ENCODE data around the gene SFRP2.

- no peak for TF ChIP-seq CTCF (conservative IDR thresholded peaks at IDR 0.05 in 1 of 2, IDR thresholded peaks at IDR 0.05 in 1 of 2; ENCODE audit: extremely low read depth in 1 of 2, insufficient read depth in 1 of 2, low read depth in 1 of 2, low read length in 2 of 2)
- no peak for TF ChIP-seq EZH2 (IDR thresholded peaks at IDR 0.05; ENCODE audit: borderline replicate concordance, low read length)
Measured at GRCh38 chr4:153780876-153781275, 8.0 kb downstream of the SFRP2 start.
